Neural progenitor cell (in vitro differentiated cells): Measurements from ENCODE around the gene ADRA2A. TPM values are rescaled to one million over a fixed set of nuclear protein-coding genes. Genes with fewer than 3 reads are reported as not detected.

Experiments used
- DNase-seq: peaks from one replicate; pipeline ENCODE4 v3.0.0-alpha.2; 2016; ENCODE audit warnings: low spot score
- H2AFZ ChIP-seq: fragments of 200-600 bp; sonication (generic); replicated peaks from 2 replicates; pipeline ENCODE4 v1.6.1; 2016; ENCODE audit warnings: antibody characterized with exemption
- H3F3A ChIP-seq: fragments of 200-600 bp; sonication (generic); 2 replicates; pipeline ENCODE4 v1.6.1; 2016; ENCODE audit warnings: antibody characterized with exemption, low read depth
- H3K27ac ChIP-seq: fragments of 200-600 bp; sonication (generic); 2 replicates; pipeline ENCODE4 v1.5.1; 2016; ENCODE audit warnings: mild to moderate bottlenecking
- H3K27me3 ChIP-seq: fragments of 200-600 bp; sonication (generic); 2 replicates; pipeline ENCODE4 v1.6.1; 2016; ENCODE audit warnings: mild to moderate bottlenecking, moderate library complexity
- H3K36me3 ChIP-seq: fragments of 200-600 bp; sonication (generic); 2 replicates; pipeline ENCODE4 v1.5.1; 2016
- H3K4me1 ChIP-seq: fragments of 200-600 bp; sonication (generic); 2 replicates; pipeline ENCODE4 v1.6.1; 2016; ENCODE audit warnings: mixed run types
- H3K4me2 ChIP-seq: fragments of 200-600 bp; sonication (generic); 2 replicates; pipeline ENCODE4 v1.6.1; 2016
- H3K4me3 ChIP-seq: fragments of 200-600 bp; sonication (generic); 2 replicates; pipeline ENCODE4 v1.5.1; 2016
- H3K79me2 ChIP-seq: fragments of 200-600 bp; sonication (generic); 2 replicates; pipeline ENCODE4 v1.6.1; 2016; ENCODE audit warnings: low read depth
- H3K9ac ChIP-seq: fragments of 200-600 bp; sonication (generic); 2 replicates; pipeline ENCODE4 v1.6.1; 2016
- H3K9me3 ChIP-seq: fragments of 200-600 bp; sonication (generic); 2 replicates; pipeline ENCODE4 v1.5.1; 2016; ENCODE audit warnings: low read depth
- H4K20me1 ChIP-seq: fragments of 200-600 bp; sonication (generic); 2 replicates; pipeline ENCODE4 v1.6.1; 2016; ENCODE audit warnings: low read depth
- H3K27ac Mint-ChIP-seq: 3 replicates; pipeline ENCODE4 v1.8.0; 2021; ENCODE audit warnings: mixed read lengths
- H3K27me3 Mint-ChIP-seq: 2 replicates; pipeline ENCODE4 v1.8.0; 2022; ENCODE audit warnings: low read depth, mild to moderate bottlenecking, inconsistent platforms, moderate library complexity, mixed read lengths; ENCODE audit not compliant: insufficient read depth
- H3K36me3 Mint-ChIP-seq: 3 replicates; pipeline ENCODE4 v1.8.0; 2021; ENCODE audit warnings: mixed read lengths
- H3K4me1 Mint-ChIP-seq: 3 replicates; pipeline ENCODE4 v1.8.0; 2021; ENCODE audit warnings: mixed read lengths
- H3K4me3 Mint-ChIP-seq: 3 replicates; pipeline ENCODE4 v1.8.0; 2021; ENCODE audit warnings: mild to moderate bottlenecking, moderate library complexity, mixed read lengths
- H3K9me3 Mint-ChIP-seq: 3 replicates; pipeline ENCODE4 v1.8.0; 2020; ENCODE audit warnings: mixed read lengths
- EZH2 ChIP-seq: fragments of 200-600 bp; sonication (generic); IDR thresholded peaks from 2 replicates; pipeline ENCODE4 v1.6.1; 2017; ENCODE audit warnings: antibody characterized with exemption, mild to moderate bottlenecking, moderate library complexity
- EZH2phosphoT487 ChIP-seq: fragments of 200-600 bp; sonication (generic); IDR thresholded peaks from 2 replicates; pipeline ENCODE4 v1.6.1; 2017; ENCODE audit warnings: antibody characterized with exemption
- total RNA-seq: library from RNA; depleted of rRNA; stranded (reverse); fragments of >200 nt; gene quantifications from 2 replicates; pipeline ENCODE4 v1.2.3, GENCODE V29; 2015; ENCODE audit warnings: low replicate concordance
- TF ChIP-seq, protein P1 (sequence below): fragments of 200-600 bp; sonication (generic); IDR thresholded peaks from 2 replicates; pipeline ENCODE4 v1.5.1; 2017; ENCODE audit warnings: antibody characterized with exemption, mild to moderate bottlenecking

Gene ADRA2A
- total RNA-seq, 1 donor from 2014 or later, result not detected

- Mint-ChIP-seq H3K4me3 (no peak overlapping the region), H3K4me1 (no peaks in the 10 kb centered on the region), H3K27ac (no peak overlapping the region), H3K27me3 (peaks cover 3% of the 10 kb centered on the region), H3K9me3 (peaks cover 7% of the 10 kb centered on the region), H3K36me3 (no peaks in the 10 kb centered on the region)
- H3F3A ChIP-seq, result no peaks in the 10 kb centered on the region
- H3K4me3 ChIP-seq, result no peak overlapping the region
- peaks cover 7% of the 10 kb centered on the region for H3K9me3 ChIP-seq
- no peaks in the 10 kb centered on the region for H3K79me2 ChIP-seq
- no peak for DNase-seq
- H3K27ac ChIP-seq, result no peak overlapping the region
- TF ChIP-seq EZH2, result no peak
- TF ChIP-seq, protein P1, sequence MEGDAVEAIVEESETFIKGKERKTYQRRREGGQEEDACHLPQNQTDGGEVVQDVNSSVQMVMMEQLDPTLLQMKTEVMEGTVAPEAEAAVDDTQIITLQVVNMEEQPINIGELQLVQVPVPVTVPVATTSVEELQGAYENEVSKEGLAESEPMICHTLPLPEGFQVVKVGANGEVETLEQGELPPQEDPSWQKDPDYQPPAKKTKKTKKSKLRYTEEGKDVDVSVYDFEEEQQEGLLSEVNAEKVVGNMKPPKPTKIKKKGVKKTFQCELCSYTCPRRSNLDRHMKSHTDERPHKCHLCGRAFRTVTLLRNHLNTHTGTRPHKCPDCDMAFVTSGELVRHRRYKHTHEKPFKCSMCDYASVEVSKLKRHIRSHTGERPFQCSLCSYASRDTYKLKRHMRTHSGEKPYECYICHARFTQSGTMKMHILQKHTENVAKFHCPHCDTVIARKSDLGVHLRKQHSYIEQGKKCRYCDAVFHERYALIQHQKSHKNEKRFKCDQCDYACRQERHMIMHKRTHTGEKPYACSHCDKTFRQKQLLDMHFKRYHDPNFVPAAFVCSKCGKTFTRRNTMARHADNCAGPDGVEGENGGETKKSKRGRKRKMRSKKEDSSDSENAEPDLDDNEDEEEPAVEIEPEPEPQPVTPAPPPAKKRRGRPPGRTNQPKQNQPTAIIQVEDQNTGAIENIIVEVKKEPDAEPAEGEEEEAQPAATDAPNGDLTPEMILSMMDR, result no peak
- TF ChIP-seq EZH2phosphoT487, result no peak
- no peaks in the 10 kb centered on the region for H3K4me1 ChIP-seq
- H4K20me1 ChIP-seq, result no peaks in the 10 kb centered on the region
- no peaks in the 10 kb centered on the region for H3K27me3 ChIP-seq
- no peaks in the 10 kb centered on the region for H3K36me3 ChIP-seq
- H3K9ac ChIP-seq, result no peak overlapping the region
- H2AFZ ChIP-seq, result no peak overlapping the region
- no peak overlapping the region for H3K4me2 ChIP-seq
Observed at GRCh38 chr10:111057006-111057405, 19.8 kb upstream of the ADRA2A start.

DNA sequence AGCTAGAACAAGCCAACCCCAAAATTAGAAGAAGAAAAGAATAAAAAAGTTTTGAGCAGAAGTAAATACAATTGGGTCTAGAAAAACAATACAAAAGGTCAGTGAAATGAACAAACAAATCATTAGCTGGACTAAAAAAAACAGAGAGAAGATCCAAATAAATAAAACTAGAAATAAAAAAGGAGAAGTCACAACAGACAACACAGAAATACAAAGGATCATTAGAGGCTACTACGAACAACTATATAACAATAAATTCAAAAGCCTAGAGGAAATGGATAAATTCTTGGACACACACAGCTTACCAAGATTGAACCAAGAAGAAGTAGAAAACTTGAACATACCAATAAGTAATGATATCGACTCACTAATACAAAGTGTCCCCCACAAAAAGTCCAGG, 13.4 kb upstream of the ADRA2A start:
- no peak overlapping the region for H3K4me3 ChIP-seq
- no peaks in the 10 kb centered on the region for H3F3A ChIP-seq
- no peak overlapping the region for H2AFZ ChIP-seq
- Mint-ChIP-seq H3K4me3 (no peak overlapping the region), H3K27me3 (peaks cover 3% of the 10 kb centered on the region), H3K9me3 (no peaks in the 10 kb centered on the region), H3K36me3 (no peaks in the 10 kb centered on the region), H3K27ac (no peak overlapping the region), H3K4me1 (no peaks in the 10 kb centered on the region)
- H3K79me2 ChIP-seq, result no peaks in the 10 kb centered on the region
- H3K36me3 ChIP-seq, result no peaks in the 10 kb centered on the region
- H3K4me2 ChIP-seq, result no peak overlapping the region
- no peak for TF ChIP-seq EZH2phosphoT487
- DNase-seq, result no peak
- H3K9me3 ChIP-seq, result no peaks in the 10 kb centered on the region
- H3K27me3 ChIP-seq, result no peaks in the 10 kb centered on the region
- H3K4me1 ChIP-seq, result no peaks in the 10 kb centered on the region
- no peaks in the 10 kb centered on the region for H4K20me1 ChIP-seq
- H3K9ac ChIP-seq, result no peak overlapping the region
- H3K27ac ChIP-seq, result no peak overlapping the region

- H3K36me3 Mint-ChIP-seq, result no peaks in the 10 kb centered on the region
- no peaks in the 10 kb centered on the region for H3K9me3 ChIP-seq
- no peak overlapping the region for H3K4me3 Mint-ChIP-seq
- H3K27ac Mint-ChIP-seq, result no peak overlapping the region
- H3K27ac ChIP-seq, result no peak overlapping the region
- H3K4me2 ChIP-seq, result no peak overlapping the region
- peaks cover 31% of the 10 kb centered on the region for H3K27me3 ChIP-seq
- no peak for DNase-seq
- TF ChIP-seq EZH2 (no peak), EZH2phosphoT487 (no peak)
- TF ChIP-seq, protein P1, result no peak
- H3K9ac ChIP-seq, result no peak overlapping the region
- no peaks in the 10 kb centered on the region for H4K20me1 ChIP-seq
- H3K79me2 ChIP-seq, result no peaks in the 10 kb centered on the region
- peaks cover under 1% of the 10 kb centered on the region for H3K27me3 Mint-ChIP-seq
- no peaks in the 10 kb centered on the region for H3K4me1 Mint-ChIP-seq
- H3K36me3 ChIP-seq, result no peaks in the 10 kb centered on the region
- H3K9me3 Mint-ChIP-seq, result no peaks in the 10 kb centered on the region
- no peak overlapping the region for H3K4me3 ChIP-seq
- H2AFZ ChIP-seq, result no peak overlapping the region
- peaks cover 10% of the 10 kb centered on the region for H3F3A ChIP-seq
- no peaks in the 10 kb centered on the region for H3K4me1 ChIP-seq
Observed at GRCh38 chr10:111072232-111072631, 4.6 kb upstream of the ADRA2A start.

DNA sequence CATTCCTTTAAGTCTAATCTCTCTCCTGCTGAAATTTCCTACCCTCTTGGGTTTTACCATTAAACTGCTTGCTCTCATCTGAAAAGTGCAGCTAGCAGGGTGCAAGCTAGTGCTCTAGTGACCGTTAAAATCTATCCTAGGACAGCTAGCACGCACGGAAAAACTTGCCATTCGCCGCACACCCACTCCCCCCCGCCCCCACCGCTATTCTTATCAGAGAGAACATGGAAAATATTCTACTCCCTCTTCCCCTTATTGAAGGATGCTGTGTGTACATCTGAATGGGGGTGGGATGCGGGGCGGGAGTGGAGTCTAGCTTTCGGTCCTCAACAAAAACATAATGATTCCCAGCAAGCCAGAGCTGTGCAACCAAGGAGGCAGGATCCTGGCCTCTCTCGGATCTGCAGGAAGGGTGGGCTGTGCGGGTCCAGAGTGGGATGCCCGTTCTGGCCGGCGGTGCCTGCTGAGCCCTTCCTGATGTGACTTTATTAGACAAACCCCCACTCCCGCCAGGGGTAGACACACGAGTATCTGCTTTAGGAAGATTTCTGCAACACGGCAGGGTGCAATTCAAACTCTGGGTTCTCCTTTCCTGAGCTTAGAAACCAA, 1.1 kb upstream of the ADRA2A start:
- no peaks in the 10 kb centered on the region for H4K20me1 ChIP-seq
- peak overlapping the region; percentile 96 for H2AFZ ChIP-seq
- Mint-ChIP-seq H3K27me3 (peaks cover 20% of the 10 kb centered on the region), H3K4me1 (peaks cover 15% of the 10 kb centered on the region), H3K27ac (no peak overlapping the region), H3K36me3 (peaks cover 2% of the 10 kb centered on the region), H3K9me3 (peaks cover 8% of the 10 kb centered on the region), H3K4me3 (peak overlapping the region; percentile 85)
- DNase-seq, result no peak
- no peaks in the 10 kb centered on the region for H3K79me2 ChIP-seq
- no peak overlapping the region for H3K27ac ChIP-seq
- H3K4me2 ChIP-seq, result peak overlapping the region; percentile 89
- peak overlapping the region; percentile 62 for H3K4me3 ChIP-seq
- no peaks in the 10 kb centered on the region for H3K36me3 ChIP-seq
- H3K4me1 ChIP-seq, result no peaks in the 10 kb centered on the region
- H3F3A ChIP-seq, result peaks cover 11% of the 10 kb centered on the region
- no peaks in the 10 kb centered on the region for H3K9me3 ChIP-seq
- no peak overlapping the region for H3K9ac ChIP-seq
- TF ChIP-seq, protein P1, result no peak
- TF ChIP-seq EZH2 (no peak), EZH2phosphoT487 (no peak)
- peaks cover 65% of the 10 kb centered on the region for H3K27me3 ChIP-seq
